GM19467 (cell line): ENCODE results near the gene UBTD2.

Source experiments
- ATAC-seq: cut with Tn5 transposase; IDR thresholded peaks from one replicate; pipeline ENCODE4 v1.9.1; 2021; ENCODE audit warnings: mild to moderate bottlenecking, moderate library complexity; ENCODE audit not compliant: unreplicated experiment

Gene UBTD2

DNA sequence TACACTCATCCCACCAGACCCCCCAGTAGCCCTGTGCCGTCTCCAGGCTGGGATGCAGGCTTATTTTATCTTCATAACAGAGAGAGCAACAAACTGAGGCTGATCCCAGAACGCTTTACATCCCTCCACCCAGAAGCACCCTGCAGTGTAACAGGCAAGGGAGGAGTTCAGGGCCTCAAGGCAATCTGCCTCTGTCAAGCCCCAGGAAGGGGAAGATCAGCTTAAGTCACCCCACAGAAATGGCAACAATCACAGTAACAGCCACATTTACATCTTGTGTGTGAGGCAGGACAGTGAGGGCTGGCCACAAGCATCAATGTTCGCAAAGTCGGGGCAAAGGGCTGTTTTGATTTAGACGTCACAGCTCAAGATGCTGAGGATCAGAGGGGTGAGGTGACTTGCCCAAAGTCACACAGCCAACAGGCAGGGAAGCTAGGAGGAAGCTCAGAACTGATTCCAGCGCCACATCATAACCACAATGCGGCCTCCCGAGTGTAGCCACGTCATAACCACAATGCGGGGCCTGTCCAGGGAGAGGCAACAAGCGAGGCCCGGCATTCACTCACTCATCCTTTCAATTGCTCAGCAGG is 109.9 kb downstream of the UBTD2 start:
- ATAC-seq, result no peak

- no peak for ATAC-seq
Observed at GRCh38 chr5:172172912-172173563, 110.5 kb downstream of the UBTD2 start.

DNA sequence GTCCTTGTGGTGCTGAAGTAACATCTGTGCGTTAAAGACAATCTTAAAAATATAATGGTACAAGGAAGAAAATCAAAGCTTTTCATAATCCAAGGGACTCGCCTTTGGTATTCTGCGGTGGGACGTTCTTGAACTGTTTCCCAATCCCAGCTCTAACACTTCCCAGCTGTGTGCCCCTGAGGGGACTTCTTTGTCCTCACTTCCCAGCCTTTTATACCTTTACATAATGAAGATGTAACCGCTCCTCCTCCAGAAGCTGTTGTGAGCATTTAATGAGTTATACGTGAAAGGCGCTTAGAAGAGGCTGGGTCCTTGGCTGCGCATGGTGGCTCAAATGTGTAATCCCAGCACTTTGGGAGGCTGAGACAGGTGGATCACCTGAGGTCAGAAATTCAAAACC is 112.4 kb downstream of the UBTD2 start:
- ATAC-seq, result no peak

- no peak for ATAC-seq
Observed at GRCh38 chr5:172170251-172170701, 113.3 kb downstream of the UBTD2 start.

DNA sequence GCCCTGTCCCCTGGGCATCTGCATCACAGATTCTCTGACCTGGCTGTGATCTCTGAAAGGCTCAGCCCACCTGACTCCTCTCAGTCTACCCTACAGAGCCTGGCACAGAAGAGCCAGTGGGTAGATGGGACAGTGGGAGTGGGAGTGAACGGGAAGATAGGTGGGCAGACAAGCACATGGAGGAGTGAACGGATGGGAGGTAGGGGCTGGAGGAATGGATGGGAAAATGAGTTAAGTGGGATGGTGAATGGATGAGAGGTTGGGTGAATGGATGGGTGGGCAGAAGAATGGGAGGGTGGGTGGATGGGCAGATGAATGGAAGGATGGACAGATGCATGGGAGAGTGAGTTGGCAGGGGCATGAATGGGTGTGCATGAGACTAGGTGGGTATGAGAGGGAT is 114.3 kb downstream of the UBTD2 start:
- ATAC-seq, result no peak

DNA sequence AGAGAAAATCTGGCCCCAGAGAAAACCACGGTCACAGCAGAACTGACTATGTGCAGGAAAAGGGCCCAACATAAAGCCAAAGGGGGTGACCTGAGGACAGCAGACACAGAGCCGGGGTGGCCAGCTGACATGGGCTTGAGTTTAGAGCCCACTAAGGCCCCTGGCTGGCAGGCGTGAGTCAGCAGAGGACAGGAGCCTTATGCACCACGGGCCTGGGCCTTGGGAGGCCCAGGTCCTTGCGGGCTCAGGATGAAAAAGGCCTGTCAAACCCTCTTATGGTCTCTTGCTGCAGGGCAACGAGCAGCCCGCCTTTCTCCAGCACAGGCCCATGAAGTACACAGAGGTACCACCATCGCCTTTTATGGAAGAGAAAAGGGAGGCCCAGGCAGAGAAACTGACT is 115.3 kb downstream of the UBTD2 start:
- no peak for ATAC-seq

GRCh38 chr5:172167895-172168294 is 115.7 kb downstream of the UBTD2 start:
- ATAC-seq, result no peak

DNA sequence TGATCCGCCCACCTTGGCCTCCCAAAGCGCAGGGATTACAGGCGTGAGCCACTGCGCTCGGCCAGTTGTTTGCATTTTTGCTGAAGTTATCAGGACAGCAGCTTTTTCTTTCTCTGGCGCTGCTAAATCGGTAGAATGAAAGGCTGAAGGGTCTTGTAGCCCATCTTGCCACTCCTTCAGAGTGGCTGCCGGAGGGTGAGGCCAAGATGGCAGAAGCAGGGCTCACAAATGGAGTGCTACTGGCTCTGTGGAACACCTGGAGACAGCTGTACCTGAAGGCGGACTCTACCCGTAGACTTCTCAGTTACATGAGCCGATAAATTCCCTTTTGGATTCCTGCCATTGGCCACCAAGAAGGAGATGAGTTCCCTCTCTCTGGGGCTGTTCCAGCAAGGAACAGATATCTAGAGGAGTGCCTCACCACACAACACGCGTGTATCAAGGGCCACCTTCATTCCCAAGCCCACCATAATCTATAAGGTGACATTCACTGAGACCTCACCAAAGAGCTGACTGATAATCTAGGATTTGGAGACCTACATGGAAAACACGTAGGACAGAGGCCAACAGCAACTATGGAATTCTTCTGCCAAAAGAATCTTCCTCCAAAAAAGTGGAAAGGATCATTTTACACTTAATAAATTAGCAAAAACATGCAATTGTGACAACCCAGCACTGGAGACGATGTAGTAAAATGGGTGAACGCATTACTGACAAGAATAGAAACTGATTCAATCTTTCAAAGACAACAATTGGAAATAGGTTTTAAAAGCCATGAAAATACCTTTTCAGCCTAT is 117.3 kb downstream of the UBTD2 start:
- ATAC-seq, result no peak

- ATAC-seq, result peak; percentile 73
Observed at GRCh38 chr5:172165465-172165864, 118.1 kb downstream of the UBTD2 start.

DNA sequence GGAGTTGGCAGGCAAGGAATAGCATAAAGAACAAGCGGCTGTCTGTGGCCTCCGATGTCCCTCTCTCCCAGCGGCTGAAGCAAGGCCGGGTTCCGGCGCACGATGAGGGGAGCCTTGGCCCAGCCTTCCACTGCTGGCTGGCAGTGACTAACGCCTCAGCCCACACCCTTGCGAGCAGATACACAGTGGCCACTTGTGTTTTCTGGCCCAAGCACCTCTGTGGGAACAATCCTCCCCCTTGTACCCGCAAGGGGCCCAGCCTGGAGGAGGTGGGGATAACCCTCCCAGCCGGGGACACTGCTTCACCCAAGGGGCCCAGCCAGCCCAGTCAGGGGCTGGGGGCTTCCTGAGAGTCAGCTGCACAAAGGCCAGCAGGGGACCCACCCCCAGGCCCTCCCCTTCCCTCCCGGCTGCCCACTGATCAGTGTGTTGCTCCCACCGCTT is 118.8 kb downstream of the UBTD2 start:
- no peak for ATAC-seq

DNA sequence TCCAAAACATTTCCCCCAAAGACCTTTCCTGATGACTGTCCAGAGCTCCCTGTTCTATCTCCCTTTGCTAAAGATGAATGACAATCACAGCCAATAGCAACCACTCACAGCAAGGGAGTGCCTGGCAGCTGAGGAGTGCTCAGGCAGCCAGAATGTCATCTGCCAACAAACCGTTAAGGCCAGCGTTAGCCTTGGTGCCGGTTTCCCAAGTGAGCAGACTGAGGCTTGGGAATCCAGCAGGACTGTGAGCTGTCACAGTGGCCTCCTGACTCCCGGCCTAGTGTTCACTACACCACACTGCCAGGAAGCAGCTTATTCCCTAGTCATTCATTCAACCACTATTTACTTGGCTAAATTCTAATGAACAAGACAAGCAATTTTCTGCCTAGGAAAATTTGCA is 120.2 kb downstream of the UBTD2 start:
- ATAC-seq, result no peak

DNA sequence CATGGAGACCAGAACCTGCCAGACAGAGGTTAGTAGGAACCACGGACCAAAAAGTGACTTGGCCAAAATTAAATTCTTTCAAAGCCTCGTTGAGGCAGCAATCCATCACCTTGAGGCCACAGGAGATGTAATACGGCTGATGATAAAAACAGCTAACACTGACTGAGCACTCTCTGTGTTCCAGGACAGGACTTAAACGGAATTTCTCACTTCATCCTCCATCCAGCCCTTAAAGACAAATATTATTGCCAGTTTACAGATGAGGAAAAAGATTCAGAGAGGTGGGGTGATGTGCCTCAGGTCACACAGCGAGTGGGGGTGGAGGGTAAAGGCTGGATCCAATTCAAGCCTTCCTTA is 120.6 kb downstream of the UBTD2 start:
- ATAC-seq, result no peak

GRCh38 chr5:172162323-172162986 is 121.1 kb downstream of the UBTD2 start:
- no peak for ATAC-seq

GRCh38 chr5:172160506-172160905 is 123.1 kb downstream of the UBTD2 start:
- no peak for ATAC-seq
